Measurements from ENCODE around the gene CDH23.
"Not testable (repeated sequence)": the region's sequence is repeated elsewhere in the genome, so short reads cannot be mapped to it uniquely, and the experiment has no call there.

Gene CDH23

DNA sequence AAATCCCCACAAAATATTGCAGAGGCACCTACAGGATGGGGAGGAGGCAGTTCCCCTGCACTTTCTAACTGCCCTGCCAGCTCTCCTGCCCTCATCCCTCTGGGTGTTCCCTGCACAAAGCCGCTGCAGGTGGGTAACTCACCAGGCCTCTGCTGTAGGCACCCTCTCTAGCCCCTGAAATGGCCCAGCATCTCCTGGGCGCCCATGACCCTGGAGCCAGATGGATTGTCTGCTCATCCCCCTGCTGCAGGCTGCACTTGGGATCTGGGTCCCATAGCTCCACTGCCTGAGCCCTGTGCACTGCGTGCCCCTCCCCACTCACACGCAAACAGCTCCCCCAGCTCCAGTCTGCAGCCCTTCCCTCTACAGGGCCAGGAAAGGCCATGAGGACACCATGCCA is 192.0 kb downstream of the CDH23 start:
- no peak for DNase-seq

- DNase-seq, result no peak
Measured at GRCh38 chr10:71589617-71590551, 193.2 kb downstream of the CDH23 start.

DNA sequence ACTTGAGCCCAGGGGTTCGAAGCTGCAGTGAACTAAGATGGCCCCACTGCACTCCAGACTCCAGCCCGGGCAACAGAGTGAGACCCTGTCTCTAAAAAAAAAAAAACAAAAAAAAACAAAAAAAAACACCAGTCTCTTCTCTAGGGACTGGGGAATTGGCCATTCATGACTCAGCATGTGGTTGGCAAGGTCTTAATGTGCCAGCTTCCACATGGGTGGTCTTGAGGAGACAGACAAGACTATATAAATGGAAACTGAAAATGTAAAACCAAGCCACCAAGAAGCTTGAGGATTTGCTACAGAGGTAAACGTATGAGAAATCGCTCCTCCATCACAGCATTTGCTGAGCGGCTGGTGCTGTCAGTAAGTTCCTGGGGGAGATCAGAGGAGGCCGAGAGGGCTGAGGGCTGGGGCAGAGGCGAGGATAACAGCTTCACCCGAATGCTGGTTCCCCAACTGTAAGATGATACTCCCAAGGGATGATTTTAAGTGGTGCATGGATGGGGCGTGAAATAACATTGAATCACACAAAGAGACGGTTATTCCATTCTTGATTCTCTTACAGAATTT is 194.1 kb downstream of the CDH23 start:
- no peak for DNase-seq

GRCh38 chr10:71594934-71595571 is 198.3 kb downstream of the CDH23 start:
- DNase-seq, result no peak

GRCh38 chr10:71595649-71596048 is 198.9 kb downstream of the CDH23 start:
- DNase-seq, result no peak

DNA sequence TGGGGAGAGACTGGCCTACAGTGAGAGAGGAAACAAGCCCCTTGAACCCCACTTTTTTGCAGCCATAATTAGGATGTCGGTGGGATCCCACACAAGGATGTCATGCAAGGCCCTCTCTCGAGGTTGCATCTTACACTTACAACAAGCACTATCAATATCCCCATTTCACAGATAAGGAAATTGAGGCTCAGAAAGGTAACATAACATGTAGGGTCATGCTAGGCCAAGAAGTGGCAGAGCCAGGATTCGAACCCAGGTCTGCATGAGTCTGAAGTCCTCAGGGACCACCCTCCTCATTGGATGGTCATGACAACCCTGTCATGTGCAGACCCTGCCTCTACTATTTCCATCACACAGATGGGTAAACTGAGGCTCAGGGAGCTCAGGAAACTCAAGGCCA is 199.4 kb downstream of the CDH23 start:
- DNase-seq, result no peak

DNA sequence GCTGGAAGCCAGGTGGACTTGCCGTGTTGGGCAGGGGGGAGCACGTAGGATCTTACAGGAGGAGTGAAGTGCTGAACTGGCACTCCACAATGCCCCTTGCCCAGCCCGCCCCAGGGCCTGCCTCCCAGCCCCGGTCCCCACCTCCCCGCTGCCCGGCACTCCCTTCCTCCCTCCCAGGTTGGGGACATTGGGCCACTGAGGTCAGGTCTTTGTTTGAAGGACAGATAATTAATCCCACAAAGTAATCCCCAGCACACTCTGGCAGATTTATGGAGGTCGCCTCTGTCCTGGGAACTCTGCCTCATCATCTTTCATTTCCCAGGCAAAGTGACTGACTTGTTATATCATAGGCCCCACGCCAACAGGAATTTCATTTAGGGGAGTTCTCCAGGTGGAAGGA is 200.0 kb downstream of the CDH23 start:
- DNase-seq, result no peak

DNA sequence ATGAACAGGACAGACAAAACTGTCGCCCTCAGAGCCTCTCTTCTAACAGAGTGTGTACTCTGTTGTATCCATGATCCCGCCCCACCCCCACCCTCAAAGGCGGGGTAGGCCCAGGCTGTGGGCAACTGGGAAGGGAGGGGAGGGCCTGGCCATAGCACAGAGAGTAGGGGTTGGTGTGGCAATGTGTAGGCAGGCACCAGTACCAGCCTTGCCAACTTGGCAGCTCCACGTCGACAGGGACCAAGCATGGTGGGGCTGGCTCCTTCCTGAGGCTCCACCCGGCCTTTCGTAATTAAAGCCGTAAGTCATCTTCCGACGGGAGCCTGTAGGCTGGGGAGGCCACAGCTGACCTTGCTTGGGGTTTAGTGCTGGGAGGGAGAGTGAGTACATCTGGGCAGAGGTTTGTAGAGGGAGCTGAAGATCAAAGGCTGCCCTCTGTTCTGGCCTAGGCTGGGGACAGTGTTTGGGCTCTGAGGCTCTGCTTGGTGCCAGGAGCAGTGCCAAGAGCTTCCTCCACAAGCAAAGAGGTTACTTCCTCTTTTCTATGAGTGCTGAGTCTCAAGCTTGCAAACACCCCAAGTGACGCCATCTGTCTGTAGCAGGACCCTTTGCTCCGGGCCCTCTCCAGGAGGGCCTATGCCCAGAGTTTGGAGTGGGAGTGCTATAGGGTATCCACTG is 201.2 kb downstream of the CDH23 start:
- DNase-seq, result no peak

DNA sequence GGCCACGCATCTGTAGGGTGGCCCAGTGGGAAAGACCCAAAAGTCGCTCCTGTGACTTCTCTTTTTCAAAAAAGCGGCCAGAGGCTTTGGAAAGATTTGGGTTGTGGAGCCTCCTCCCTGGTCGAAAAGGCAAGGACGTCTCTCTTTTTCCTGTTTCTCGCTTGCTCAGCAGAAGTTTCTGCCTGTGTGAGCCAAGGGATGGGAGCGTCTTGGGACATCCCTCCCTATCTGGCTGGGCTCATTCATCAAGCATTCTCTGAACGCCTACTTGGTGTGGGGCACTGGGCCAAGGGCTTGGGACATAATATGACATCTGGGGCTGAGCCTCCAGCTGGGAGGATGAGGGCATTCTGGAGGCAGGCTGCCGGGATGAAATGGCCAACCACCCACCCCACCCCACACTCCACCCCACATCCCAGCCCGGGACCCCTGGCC is 201.9 kb downstream of the CDH23 start:
- no peak for DNase-seq

DNA sequence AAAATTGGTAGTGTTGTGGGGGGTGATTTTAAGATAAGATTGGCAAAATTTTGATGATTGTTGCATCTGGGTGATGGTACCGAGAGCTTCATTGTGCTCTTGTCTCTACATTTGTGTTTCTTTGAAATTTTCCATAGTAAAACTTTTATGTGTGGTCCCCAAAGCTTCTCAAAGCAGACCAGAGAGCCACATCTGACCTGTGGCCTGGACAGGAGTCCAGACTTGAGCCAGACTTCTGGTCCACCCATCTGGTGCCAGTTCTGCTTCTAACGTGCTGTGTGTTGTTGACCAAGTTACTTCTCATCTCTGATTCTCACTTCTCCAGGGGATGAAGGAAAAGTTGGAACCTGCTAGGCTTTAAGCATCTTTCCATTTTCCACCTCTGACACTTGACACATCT is 202.8 kb downstream of the CDH23 start:
- no peak for DNase-seq

DNA sequence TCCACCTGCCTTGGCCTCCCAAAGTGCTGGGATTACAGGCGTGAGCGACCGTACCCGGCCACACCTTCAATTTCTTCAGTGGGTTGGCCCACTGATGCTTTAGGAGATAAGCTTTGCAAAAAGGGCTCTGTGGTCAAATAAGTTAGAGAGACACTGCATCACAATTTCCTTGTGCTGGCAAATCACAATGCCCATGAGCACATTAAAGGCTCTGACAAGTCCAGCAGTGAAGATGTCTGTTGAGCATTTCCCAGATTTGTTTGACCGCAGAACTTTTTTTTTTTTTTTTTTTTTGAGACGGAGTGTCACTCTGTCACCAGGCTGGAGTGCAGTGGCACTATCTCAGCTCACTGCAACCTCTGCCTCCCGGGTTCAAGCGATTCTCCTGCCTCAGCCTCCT is 203.5 kb downstream of the CDH23 start:
- DNase-seq, result not testable (repeated sequence)

DNA sequence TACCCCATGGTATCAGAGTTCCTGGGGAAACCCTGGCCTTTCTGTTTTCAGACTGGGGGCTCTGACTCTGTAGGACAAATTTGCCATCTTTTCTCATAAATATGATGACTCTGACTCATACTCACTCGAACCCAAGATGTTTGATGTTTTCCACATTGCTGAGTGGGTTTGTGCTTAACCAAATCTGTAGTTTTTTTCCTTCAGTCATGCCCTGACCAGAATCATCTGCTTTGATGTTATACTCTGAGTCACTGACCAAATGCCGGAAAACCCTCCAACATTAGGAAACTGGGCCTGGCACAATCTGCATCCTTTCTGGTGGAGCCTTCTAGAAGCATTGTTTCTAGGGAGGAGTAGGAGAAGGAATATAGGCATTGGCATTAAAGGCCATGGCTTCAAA is 204.1 kb downstream of the CDH23 start:
- no peak for DNase-seq

DNA sequence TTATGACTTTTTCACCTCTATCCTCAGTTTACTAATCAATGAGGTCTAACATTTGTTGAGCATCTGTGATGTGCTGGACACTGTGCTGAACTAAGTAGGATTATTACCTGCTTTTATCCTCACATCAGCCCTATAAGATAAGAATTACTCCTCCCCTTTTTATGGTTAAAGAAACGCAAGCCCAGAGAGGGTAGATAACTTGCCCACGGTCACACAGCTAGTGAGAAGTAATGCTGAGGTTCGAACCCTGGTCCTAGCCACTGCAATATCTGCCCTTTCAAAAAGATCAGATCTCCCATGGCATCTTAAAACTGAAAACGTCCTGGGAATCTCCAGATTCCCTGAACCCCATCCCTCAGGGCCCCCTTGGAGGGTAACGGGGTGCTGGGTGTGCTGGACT is 204.6 kb downstream of the CDH23 start:
- no peak for DNase-seq

- DNase-seq, result no peak
Measured at GRCh38 chr10:71603150-71603549, 206.4 kb downstream of the CDH23 start.

DNA sequence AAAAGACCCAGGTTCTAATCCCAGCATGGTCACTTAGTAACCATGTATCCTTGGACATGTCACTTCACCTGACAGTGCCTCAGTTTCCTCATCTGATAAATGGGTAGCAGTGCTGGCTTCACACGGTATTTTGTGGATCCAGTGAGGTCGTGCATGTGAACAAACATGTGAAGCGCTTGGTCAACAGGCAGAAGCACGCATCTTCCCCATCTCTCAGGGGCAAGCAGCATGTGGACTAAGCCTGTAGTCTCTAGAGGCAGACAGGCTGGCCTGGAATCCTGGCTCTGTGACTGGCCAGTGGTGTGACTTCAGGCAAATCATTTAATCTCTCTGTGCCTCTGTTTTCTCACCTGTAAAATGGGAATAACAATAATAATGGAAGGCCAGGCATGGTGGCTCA is 207.0 kb downstream of the CDH23 start:
- no peak for DNase-seq

DNA sequence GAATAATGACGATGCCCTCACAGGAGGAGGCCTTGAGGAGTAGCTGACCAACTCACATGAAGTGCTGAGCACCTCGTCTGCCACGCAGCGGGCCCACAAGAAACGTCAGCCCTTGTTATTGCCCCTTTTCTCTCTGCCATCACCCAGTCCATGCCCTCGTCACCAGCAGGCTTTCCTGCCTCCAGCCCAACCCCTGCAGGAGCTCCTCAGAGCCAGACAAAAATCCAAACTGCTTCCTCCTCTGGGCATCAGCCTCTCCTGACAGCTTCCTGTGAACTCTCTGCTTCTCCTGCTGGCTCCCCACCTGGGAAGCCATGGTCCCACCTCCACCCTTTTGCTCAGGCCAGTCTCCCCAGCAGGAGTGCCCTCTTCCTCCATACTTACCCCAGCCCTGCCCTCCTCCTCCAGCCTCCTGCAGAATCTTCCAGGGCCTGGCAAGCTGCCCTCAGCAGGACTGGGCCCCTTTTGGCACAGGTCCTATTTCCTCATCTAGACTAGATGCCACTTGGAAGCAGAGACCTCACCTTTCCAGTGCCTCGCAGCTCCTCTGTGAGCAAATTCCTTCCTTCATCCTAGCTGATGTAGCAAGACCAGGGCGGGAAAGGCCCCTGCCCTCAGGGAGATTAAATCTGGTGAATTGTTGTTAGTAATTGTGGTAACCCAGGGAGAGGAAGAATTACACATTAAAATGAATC is 207.8 kb downstream of the CDH23 start:
- no peak for DNase-seq

DNA sequence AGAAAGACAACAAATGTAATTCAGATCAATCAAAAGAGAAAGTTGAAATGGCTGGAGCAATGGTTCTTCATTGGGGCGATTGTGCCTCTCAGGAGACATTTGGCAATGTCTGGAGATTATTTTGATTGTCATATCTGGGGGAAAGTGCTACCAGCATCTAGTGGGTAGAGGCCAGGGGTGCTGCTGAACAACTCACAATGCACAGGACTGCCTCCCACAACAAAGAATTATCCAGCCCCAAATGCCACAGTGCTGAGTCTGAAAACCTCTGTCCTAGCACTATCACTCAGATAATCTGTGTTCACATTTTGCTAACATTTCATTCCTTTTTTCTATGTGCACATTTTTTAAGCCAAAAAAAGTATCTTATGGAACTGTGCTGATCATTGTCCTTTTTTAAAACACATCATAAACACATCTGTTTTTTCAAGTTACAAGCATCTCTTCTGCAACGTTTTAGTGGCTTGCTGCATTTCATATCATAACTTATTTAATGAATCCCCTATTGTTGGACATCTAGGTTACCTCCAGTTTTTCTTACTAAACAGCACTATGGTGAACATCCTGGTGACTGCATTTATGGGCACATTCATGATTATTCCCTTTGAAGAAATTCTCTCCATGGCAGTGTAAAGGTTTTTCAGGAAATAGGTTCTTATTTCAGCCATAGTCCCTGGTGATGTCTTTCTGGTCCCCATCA is 208.7 kb downstream of the CDH23 start:
- no peak for DNase-seq

DNA sequence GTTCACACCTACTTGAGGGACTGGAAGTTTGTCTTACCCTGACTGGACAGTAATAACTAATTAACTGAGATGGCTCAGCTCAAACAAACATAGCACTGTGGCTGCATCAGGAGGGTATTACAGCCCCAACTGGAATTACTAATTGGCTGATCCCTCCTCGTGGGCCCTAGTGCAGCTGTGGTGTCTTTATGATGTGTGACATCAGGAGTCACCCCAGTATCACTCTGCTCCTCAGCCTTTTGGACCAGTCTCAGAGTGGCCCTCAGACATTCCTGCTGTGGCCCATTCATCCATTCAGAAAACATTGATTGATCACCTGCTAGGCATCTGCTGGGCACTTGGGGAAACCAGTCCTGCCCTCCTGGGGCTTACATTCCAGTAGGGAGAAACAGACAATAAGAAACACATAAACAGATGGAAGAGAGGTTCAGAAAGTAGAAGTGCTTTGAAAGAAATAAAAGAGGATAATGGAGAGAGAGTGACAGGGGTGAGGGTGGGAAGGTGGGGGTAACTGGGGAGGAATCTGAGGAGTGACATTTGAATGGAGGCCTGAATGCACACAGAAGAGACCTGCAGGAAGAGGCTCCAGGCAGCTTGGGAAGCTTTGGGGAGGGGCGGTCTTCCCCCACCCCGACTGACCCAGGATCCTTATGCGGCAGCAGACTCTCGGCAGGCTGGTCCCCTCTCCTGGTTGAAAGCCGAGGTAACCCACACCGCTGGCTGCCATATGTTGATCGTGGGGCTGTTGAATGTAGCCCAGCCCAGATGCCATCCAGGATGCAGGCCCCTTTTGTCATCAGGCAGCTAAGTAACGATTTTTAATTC is 209.7 kb downstream of the CDH23 start:
- no peak for DNase-seq

DNA sequence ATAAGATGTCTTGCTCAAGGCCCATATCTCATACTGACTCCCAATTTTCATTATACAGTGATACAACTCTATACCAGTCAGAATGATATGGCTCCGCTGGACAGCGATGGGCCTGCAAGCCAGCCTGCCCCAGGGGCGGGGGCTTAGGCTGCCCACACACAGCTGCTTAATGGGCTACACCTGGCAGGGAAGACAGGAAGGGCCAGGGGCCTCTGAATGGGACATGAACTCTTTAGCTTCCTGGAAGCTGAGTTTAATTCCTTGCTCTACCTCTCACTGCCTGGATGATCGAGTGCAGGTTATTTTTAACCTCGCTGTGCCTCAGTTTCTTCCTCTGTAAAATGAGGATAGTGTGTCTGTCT is 210.3 kb downstream of the CDH23 start:
- no peak for DNase-seq

DNA sequence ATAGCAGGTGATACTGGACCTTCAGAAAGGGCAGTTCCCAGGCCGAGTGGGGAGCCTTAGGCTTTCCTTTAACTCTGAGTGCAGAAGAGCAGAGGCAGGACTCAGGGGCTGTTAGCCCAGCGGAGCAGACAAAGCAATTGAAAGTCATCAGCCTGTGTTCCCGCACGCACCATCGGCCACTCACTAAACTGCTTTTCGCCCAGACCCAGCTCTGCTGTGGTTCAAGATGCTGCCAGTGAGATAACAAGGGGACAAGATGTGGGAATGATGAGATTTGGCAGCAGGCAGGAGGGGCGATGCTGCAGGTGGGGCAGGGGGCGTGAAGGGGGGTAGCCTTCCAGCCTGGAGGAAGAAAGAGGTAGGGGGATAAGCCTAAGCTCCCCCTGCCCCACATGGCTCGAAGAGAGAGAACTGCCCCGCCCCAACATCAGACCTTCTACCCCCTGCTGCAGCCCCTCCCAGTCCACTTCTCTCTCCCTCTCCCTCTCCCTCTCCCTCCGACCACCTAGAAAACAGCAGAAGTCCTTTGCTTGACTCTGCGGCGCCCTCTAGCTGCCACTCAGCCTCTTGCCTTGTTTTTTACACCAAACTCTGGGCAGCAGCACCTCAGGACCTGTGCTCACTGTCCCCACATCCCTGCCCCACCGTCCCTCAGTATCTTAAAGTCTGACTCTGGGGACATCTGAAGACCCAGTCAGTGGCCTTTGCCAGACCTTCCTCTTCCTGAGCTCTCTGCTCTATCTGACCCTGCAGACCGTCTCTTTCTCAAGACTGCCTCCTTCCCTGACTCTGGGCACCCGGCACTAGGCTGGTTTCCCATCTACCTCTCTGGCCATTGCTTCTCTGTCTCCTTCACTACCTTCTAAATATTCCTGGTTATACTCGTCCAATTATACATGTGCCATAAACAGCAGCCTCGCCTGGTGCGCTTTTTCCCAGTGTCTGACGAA is 212.4 kb downstream of the CDH23 start:
- no peak for DNase-seq

Measured in NCI-H1417 treated with DMSO at 0.1 percent for 48 hours (cell line).